NCI-H2196 treated with DMSO at 0.1 percent for 48 hours (cell line): Measurements from ENCODE around the gene FMO1.
"Not testable (repeated sequence)": the region's sequence is repeated elsewhere in the genome, so short reads cannot be mapped to it uniquely, and the experiment has no call there.

Experiments
- DNase-seq: peaks from one replicate; lab custom pipeline; 2025; ENCODE audit not compliant: unreplicated experiment; lab: John Stamatoyannopoulos, UW

The FMO1 gene, protein sequence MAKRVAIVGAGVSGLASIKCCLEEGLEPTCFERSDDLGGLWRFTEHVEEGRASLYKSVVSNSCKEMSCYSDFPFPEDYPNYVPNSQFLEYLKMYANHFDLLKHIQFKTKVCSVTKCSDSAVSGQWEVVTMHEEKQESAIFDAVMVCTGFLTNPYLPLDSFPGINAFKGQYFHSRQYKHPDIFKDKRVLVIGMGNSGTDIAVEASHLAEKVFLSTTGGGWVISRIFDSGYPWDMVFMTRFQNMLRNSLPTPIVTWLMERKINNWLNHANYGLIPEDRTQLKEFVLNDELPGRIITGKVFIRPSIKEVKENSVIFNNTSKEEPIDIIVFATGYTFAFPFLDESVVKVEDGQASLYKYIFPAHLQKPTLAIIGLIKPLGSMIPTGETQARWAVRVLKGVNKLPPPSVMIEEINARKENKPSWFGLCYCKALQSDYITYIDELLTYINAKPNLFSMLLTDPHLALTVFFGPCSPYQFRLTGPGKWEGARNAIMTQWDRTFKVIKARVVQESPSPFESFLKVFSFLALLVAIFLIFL

DNA sequence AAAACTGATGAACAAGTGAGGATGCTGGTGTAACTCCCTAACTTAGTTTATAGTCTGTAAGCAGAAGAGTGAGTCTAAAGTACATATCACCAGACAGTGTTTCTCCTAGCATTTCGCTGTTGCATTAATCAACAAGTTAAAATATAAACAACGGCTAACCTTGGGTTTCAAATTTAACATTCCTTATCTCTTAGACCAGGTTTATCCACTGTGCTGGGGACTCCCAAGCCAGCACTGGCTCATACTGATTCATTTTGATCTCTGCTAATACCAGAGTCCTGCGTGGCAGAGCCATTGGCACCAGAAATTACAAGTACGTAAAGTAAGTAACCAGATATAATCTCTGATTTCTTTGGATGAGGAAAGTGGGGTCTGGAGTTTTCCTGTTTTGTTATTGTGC lies at the start of gene FMO1:
Gene FMO1 (plus strand): TSS at position 193 of the 400 bp plus-strand sequence. CDS start 9,594 bp downstream, outside the sequence.
- DNase-seq: no peak

DNA sequence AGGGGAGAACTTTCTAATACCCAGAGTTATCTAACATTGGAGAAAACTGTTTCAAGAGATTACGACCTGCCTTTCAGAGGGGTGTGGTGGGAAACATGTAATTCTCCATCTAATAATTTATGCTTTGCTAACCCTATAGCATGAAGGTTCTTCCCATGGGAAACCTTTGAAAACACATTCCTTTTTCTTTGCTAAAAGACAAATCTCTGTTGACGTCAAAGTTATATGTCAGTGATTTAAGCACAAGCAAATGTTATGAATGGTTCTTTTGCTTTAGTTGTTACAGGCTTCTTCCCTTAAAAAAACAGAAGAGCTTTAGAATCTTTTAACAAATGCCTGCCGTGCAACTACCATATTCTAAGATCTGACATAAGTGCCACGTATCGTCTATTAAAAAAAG lies 44.0 kb upstream of the FMO1 start:
- DNase-seq: no peak

DNA sequence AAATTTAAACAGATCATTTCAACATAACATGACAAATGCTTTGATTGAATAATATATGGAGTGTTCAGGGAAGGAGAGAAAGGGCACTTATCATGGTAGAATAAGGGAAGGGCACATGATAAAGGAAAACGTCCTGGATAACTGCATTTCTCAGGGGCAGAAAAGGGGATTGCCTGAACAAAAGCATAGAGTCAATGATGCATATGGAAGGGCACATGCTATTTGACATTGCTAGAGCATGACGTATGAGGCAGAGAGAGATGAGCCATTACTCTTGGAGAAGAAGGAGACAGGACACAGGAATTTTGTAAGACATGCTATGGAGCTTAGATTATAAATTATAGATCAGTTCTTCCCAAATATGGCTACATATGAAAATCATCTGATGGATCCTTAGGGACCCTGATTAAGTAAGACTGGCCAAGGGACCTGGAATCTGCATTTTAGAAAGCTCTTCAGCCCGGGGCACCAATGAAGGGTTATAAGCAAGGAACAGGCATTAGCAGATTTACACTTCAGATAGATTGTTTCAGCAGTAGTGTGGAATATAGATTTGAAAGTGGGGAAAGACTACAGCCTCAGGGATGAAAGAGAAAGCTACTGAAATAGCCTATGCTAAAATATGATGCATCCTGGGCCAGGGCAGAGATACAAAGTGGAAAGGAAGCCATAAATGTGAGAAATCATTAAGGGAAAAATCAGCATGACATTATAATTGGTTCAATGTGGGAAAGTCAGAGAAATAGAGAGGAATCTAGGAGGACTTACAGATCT lies 41.9 kb upstream of the FMO1 start:
- no peak for DNase-seq

DNA sequence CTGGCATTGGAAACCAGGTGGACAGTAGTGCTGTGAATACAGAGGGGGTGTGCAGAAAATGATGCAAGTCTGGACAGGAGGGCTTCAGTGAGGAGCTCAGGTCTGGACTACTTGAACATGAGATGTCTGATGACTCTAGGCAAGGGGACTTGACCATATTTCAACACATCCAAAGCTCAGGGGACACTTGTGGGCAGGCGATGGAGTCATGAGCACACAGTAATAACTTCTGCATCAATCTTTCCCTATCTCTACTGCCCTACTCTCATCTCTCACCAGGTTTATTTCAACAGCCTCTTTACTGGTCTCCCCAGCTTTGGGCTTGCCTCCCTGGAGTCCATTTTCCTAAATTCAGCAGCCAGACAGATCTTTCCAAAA lies 41.3 kb upstream of the FMO1 start:
- DNase-seq: no peak

DNA sequence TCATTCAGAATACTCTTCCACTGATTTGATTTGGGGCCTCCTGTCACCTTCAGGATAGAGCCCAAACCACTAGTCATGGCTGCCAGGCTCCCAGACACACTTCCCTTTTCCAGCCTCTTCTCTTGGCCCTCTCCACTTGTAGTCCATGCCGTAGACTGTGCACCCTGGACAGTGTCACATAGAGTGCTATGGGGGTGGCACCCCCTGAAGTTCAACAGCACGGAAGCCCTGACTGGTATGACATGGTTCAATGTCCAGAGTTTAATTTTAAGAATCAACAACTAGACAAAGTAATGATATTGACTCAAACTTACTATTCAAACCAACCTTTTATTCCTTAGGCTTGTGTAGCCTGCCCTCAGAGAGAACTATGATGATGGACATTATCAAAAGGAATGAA lies 40.9 kb upstream of the FMO1 start:
- no peak for DNase-seq

DNA sequence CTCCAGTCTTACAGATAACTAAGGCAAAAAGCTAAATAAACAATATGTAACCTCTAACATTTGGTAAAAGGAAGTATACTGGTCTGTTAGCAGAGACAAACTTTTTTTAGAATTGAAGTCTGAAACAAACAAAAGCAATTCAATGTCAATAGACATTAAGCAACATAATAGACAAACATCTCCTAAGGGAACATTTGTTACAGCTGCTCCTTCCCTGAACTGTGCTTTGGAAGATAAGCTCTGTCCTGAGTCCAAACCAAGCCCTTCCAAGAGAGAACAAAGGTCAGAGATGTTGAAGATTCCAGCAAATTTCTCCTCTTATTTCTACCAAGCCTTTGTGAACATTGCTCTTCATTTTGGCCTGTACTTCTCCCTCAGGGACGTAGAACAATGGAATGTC lies 37.9 kb upstream of the FMO1 start:
- no peak for DNase-seq

DNA sequence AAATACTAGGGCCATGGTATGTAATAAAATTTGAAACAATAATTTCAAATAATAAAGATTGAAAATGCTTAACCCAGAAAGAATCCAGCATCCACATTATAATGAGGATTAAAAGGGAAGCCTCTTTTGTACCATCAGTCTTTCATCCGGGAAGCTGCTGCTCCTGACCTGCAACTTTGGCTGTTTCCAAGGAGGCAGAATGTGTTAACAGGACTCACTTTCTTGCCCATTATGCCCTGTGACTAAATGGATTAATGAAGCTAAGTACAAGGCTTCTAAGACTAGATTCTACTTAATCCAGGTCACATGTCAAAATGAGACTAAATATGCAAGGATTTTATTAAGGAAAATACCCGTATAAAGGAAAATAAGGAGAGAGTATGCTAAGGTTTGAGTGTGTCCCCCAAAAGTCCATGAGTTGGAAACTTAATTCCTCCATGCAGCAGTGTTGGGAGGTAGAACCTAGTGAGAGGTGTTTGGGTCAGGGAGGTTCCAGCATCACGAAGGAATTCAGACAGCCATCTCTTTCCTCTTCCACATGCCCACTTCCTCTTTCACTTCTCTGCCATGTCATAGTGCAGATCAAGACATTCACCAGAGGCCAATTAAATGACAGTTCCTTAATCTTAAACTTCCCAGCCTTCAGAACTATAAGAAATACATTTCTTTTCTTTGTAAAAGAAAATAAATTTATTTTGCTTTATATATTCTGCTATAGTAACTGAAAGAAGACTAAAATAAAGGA lies 35.5 kb upstream of the FMO1 start:
- DNase-seq: no peak

DNA sequence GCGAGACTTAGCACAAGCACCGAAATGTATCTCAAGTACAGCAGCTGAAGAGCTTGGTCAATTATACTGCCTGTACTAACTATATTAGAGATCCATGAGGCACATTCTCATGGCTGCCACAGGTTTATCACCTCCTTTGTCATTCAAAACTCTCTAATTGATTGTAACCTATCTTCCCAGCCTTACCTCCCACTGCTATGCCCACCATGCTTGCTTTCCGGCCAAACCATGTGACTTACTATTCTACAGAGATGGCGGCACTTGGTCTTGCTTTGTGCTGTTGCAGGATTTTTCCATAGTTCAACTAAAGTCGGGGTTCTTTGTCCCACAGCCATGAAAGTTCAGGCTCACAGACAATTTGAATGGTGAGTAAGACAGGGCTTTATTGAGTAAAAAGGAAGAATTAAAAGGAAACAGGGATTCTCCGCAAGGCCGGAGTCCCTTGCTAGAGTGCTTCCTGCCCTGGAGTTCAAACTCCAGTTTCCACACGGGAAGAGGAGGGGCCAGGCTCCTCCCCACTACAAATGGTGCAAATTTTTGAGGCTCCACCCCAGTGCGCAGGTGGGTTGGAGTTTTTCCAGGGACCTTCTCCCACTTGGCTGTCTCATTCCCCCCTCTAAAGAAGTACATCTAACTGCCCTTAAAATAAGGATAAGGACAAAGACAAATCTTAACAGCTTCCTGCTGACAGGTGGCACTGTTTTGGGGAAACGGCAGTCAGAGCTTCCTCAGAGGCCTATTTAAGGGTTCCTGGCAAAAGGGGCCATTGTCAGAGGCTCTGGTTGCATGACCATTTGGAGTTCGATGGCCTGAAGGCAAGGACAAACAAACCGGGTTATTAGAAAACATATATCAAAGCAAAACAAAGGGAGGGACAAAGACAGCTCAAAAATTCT lies 34.5 kb upstream of the FMO1 start:
- no peak for DNase-seq

DNA sequence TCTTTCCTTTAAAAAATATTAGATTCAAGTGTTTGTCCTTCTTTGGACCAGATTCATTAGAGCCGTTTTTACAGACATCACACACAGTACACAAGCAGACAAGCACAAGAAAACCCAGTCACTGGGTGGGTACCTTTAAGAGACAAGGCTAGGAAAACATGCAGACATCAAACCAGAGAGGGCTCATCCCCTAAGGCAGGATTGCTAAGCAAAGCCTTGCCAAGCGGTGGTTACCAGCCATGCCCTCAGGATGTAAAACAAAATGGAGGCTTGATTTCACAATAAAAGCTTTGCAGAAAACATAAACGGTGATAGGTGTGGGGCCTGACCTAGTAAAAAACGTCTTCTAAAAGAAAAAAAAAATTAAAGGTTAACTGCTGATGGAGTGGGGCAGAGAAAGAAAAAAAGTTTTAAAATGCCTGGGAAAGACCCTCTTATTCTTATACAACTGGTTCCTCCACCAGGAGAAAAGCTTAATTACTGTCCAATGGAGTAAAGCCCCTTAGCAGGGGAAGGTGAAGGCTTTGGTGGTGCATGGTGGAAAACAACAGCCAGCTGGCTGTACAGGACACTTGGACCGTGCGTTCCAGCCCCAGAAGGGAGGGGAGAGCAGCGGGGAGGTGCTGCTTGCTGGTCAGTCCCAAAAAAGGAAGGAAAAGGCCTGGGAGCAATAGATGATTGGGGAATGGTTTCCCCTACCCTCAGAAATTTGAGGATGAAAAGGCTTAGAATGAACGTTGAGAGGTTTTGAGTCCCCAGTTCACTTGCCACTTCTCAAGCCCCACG lies 30.4 kb upstream of the FMO1 start:
- DNase-seq: no peak

DNA sequence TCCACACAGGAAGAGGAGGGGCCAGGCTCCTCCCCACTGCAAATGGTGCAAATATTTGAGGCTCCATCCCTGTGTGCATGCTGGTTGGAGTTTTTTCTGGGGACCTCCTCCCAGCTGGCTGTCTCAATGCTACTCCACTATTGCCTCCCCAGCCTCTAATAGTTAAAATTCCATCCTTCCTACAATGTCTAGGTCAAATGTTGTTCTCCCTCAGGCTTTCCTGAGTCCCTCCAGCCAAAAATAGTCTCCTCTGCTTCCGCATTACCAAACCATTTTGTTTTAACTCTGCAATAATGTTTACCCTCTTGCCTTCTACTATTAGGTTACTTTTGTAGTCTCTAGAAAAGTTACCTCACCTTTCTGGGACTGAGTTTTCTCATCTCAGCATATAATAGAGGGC lies 29.6 kb upstream of the FMO1 start:
- DNase-seq: no peak

DNA sequence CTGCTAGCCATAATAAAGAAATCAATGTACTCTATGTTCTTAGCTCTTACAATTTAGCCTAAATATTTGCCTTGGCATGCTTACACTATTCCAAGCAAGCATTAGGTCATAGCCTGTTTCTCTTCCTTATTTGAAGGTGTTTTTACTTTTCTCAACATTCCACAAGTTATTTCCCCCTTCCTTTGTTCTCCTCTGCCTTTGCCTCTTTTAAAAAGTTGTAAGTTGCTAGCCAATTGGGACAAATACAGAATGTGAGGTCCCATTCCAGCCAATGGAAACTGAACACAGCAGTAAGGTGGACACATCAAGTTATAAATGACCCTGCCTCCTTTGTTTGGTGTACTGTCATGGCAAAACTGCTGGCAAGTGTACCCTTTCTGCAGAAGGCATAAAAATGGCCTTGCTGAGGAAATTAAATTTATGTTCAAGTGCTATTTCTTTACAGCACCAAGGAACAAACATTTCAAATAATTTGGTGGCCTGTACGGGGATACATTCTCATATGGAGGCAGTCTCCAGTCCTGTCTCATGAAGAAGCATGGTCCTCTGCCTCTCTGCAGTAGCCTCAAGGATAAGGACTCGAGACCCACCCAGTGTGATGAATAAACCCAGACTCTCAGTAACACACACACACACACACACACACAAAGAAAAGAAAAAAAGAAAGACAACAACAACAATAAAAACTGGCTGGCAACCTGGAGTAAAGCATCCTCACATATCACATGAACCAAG lies 28.8 kb upstream of the FMO1 start:
- DNase-seq: no peak

DNA sequence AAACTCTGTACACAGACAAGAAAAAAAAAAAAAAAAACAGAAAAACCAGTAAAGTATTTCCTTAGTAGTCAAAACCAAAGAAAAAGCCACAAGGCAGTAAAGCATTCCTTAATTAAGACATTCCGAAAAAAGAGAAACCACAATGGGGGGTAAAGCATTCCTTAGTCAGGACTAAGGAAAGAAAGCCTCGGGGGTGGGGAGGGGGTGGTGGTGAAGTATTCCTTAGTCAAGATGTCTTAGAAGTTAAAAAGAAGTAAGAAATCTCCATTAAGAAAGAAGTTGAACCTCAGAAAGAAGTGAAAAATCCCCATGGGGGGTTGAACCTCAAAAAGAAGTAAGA lies 28.2 kb upstream of the FMO1 start:
- no peak for DNase-seq

DNA sequence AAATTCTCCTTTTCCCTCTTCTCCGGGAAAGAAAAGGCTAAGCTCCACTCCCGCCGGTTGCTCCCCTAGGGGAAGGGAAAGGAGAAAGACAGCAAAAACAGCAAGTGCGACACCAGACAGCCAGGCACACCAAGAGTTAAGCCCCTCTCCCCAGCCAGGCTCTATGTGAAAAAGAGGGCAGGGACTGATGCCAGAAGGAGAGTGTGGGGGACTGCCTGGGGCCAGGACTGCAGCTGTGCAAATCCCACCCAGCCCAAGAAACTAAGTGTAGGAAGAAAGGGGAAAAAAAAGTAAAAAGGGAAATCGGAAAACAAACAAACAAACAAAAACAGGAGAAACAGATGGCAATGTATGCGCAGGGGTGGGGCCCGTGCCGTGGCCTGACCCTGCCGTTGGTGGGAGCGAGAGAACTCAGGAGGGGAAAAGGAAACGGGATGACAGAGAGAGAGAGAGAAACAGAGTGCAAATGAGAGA lies 27.7 kb upstream of the FMO1 start:
- no peak for DNase-seq

DNA sequence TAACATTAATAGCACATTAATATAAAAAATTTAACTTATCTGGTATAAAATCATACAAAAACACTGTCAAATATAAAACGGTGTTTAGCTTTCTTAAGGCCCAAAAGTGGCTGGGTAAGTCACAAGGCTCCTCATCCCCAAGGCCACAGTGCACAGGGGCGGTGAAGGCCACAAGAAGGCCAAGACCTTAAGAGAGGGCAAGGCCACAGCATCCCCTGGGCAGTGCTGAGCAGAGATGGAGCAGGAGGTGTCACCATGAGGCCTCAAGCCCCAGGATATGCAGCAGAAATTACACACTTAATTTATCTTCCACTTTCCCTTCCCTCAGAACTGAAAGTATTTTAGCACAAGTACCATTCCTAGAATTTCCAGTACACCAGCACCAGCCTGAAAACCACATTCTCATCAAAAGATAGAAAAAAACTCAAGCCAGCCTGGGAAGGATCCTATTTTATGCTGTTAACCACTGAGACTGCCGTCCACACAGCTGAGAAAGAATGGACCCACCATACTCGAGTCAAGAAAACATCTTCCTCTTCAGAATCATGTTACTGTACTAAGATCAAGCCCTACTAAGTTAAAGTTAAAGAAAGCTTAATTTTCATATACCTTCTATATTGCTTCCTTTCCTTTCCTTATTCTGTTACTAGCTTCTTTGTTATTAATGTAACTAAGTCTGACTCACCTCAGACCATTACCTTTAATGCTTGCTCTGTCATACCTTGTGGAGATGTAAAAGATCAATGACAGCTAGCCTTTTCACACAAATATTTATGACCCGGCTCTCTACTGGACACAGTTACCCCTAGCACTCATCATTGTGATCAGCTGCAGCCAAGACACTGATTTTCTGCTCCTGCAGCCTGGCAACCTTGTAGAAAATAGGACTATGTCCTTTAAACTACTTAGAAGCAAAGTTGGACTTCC lies 26.4 kb upstream of the FMO1 start:
- DNase-seq: no peak

DNA sequence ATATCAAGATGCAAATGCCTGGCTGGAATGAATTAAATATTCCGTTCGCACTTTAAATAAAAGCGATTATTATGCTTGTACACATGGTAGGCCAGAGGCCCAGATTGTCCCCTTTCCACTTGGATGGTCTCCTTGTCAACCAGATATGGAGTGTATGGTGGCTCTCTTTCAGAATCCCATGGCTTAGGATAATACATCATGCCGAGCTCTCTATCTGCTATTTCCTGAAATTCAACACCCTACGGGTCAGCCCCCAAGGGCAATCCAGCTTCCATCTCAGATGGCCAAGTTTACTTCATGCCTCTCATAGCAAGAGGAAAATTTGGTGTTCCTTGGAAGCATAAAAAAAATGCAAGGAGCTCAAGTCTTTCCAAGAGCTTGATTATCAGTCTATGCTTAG lies 25.4 kb upstream of the FMO1 start:
- DNase-seq: no peak

DNA sequence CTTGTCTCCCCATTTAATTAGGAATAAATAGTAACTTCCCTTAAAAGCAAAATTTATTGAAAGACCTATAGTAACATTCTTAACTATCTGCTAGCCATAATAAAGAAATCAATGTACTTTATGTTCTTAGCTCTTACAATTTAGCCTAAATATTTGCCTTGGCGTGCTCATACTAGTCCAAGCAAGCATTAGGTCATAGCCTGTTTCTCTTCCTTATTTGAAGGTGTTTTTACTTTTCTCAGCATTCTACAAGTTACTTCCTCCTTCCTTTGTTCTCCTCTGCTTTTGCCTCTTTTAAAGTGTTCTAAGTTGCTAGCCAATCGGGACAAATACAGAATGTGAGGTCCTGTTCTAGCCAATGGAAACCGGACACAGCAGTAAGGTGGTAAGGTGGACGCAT lies 24.0 kb upstream of the FMO1 start:
- DNase-seq: not testable (repeated sequence)

DNA sequence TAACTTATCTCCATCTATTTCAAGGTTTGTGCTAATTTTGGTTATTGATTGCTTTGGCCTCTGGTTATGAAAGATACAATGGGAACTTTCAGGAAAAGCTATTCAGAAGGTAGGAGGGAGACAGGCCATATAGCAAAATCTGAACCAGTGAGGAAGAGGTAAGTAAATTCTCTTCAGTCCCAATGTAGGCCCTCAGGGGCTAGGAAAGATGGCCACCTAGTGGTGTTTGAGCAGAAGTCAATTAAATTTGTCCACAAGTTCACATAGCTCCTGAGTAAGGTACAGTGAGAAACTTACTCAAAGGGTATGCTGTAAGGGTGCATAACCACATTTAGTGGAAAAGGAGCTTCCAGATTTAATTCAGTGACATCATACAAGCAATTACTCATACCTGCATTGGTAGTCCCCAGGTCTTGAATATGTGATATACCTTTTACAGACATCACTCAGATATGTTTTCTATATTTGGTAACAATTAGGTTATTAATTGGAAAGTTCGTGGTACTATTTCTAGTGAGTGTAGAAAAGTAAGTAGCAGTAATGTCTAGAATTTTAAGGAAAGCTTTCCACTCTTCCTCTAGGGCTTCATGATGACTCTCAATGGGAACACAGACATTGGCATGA lies 21.4 kb upstream of the FMO1 start:
- DNase-seq: peak; percentile 15

DNA sequence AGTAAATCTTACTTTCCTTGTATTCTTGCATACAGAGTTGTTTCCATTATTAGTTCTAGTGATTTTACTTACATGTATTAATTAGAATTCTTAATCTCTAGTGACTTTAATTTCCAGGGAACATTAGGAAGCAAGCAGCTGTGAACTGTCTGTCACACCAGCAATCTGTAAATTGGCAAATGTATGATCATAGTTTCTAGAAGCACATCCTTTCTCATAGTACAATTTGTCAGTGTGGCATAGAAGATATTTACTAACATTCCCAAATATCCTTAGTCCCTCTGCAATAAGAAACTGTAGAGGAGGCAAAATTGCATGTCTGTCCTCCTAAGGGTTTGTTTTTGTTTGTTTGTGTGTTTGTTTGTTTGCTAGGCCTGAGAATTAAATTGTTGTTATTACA lies 17.0 kb upstream of the FMO1 start:
- DNase-seq: no peak
